ENCODE measurements around the gene BCAS3. TPM values are rescaled to one million over a fixed set of nuclear protein-coding genes. Genes with fewer than 3 reads are reported as not detected.

Gene BCAS3
- polyA plus RNA-seq, 3 donors from 2014 or later: 26.3 to 53.8 (median 50.1) TPM

DNA sequence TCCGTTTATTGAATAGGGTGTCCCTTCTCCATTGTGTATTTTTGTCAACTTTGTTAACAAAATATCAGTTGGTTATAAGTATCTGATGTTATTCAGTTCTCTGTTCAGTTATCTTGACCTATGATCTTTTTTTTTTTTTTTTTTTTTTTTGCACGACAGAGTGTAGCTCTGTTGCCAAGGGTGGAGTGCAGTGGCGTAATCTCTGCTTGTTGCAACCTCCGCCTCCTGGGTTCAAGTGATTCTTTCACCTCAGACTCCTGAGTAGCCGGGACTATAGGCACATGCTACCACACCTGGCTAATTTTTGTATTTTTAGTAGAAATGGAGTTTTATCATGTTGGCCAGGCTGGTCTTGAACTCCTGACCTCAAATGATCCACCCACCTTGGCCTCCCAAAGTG is 215.8 kb downstream of the BCAS3 start:
- Mint-ChIP-seq H3K36me3 (peaks cover 18 to 38% (median 27%) of the 10 kb centered on the region in 3 donors), H3K4me3 (no peak overlapping the region)

DNA sequence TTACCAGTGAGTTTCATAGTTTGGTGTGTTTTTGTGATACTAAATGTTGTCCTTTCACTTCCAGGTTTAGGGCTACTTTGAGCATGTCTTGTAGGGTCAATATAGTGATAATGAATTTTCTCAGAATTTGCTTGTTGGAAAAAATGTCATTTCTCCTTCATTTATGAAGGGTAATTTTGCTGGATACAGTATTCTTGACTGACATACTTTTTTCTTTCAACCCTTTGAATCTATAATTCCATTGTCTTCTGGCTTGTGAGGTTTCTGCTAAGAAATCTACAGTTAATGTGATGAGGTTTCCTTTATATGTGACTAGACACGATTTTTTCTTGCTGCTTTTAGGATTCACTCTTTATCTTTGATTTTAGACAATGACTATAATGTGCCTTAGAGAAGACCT is 219.3 kb downstream of the BCAS3 start:
- Mint-ChIP-seq H3K9me3 (peaks cover 11 to 29% (median 12%) of the 10 kb centered on the region in 6 donors), H3K4me1 (no peaks in the 10 kb centered on the region), H3K27me3 (ENCODE audit: low read depth in 3 of 3) (peaks cover 0 to 1% (median 0%) of the 10 kb centered on the region in 3 donors)

More for the DNA sequence above, 215.8 kb downstream of the BCAS3 start:
- H3K4me1 Mint-ChIP-seq: no peaks in the 10 kb centered on the region
- peaks cover 0 to 1% (median 0%) of the 10 kb centered on the region in 3 donors for H3K27me3 Mint-ChIP-seq (ENCODE audit: low read depth in 3 of 3)
- DNase-seq: no peak
- no peak overlapping the region for H3K27ac Mint-ChIP-seq
- peaks cover 11 to 29% (median 12%) of the 10 kb centered on the region in 6 donors for H3K9me3 Mint-ChIP-seq

DNA sequence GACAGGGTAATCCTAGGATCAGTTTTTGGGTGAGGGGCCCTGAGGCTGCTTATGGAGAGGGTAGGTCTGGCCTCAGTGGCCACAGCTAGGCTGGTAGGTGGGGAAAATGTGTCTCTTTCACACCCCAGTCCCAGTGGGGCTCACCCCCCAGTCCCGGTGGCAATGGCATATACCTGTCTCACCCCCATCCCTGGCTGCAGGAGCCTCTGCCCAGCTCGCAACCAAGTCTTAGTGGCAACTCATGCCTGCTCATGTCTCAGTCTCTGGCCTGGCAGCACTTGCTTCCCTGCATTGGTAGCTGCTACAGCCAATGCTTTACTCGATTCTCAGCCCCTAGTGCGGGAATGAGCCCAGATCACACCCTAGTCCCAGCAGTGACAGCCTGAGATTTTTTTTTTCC is 221.5 kb downstream of the BCAS3 start:
- DNase-seq: no peak
- no peak overlapping the region for H3K27ac Mint-ChIP-seq
- peaks cover 0 to 1% (median 0%) of the 10 kb centered on the region in 3 donors for H3K27me3 Mint-ChIP-seq (ENCODE audit: low read depth in 3 of 3)
- H3K36me3 Mint-ChIP-seq: peaks cover 14 to 25% (median 23%) of the 10 kb centered on the region in 3 donors
- peaks cover 10 to 24% (median 11%) of the 10 kb centered on the region in 6 donors for H3K9me3 Mint-ChIP-seq
- H3K4me1 Mint-ChIP-seq: no peaks in the 10 kb centered on the region
- H3K4me3 Mint-ChIP-seq: no peak overlapping the region

More for the DNA sequence above, 219.3 kb downstream of the BCAS3 start:
- Mint-ChIP-seq H3K4me3 (no peak overlapping the region), H3K27ac (no peak overlapping the region), H3K36me3 (peaks cover 18 to 31% (median 27%) of the 10 kb centered on the region in 3 donors)
- no peak for DNase-seq

DNA sequence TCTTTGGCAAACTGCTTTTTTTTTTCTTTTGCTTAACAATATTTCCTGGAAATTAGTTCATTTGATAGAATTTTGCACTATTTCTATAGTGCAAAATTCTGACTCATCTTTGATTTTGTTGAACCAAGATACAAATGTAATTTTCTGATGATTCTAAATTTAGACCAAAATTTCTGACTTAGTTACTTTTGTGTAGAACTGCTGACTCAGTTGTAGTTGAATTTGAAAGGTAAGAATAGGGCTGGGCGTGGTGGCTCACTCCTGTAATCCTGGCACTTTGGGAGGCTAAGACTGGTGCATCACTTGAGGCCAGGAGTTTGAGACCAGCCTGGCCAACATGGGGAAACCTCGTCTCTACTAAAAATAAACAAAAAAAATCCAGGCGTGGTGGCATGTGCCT is 223.0 kb downstream of the BCAS3 start:
- Mint-ChIP-seq H3K36me3 (peaks cover 14 to 18% (median 17%) of the 10 kb centered on the region in 3 donors), H3K27me3 (ENCODE audit: low read depth in 3 of 3) (peaks cover 0 to 1% (median 0%) of the 10 kb centered on the region in 3 donors), H3K4me3 (no peak overlapping the region), H3K9me3 (peaks cover 10 to 20% (median 11%) of the 10 kb centered on the region in 6 donors), H3K4me1 (no peaks in the 10 kb centered on the region), H3K27ac (no peak overlapping the region)
- DNase-seq: no peak

DNA sequence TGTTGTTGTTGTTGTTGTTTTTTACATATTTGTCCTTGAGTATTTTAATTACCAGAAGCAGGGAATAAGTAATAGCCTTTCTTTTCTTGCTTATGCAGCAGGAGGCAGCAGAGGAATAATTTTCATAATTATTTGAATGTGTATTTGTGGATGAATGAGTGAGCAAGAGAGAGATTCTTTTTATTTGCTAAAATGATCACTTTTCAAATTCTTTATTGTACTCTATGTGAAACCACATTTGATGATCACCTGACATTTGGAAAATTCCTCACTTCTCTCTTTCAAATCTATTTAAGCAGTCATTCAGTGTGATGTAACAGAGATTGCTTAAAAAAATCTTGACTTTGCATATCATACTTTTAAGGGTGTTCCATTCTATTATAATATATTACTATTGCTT is 223.6 kb downstream of the BCAS3 start:
- H3K4me1 Mint-ChIP-seq: no peaks in the 10 kb centered on the region
- no peak overlapping the region for H3K27ac Mint-ChIP-seq
- no peak overlapping the region for H3K4me3 Mint-ChIP-seq
- no peak for DNase-seq
- H3K9me3 Mint-ChIP-seq: peaks cover 10 to 19% (median 11%) of the 10 kb centered on the region in 6 donors
- H3K27me3 Mint-ChIP-seq (ENCODE audit: low read depth in 3 of 3): peaks cover 0 to 1% (median 0%) of the 10 kb centered on the region in 3 donors
- peaks cover 14 to 17% (median 16%) of the 10 kb centered on the region in 3 donors for H3K36me3 Mint-ChIP-seq

DNA sequence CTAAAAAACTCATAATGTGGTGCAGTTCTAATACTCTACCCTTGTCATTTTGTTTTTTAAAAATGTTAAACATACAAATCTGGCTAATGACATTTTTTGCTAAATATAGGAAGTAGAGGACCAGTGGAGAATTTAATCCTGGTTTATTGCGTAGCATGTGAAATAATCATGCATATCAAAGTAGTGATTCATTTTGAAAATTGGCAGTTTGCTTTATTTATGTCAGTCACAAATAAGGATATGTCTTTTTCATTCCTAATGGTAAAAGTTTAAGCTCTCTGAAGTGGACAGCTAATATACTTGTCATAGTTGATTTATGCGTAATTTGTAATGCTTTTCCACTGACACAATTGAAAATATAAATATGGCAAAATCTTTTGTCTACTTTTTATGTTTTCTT is 224.2 kb downstream of the BCAS3 start:
- DNase-seq: no peak
- Mint-ChIP-seq H3K27me3 (ENCODE audit: low read depth in 3 of 3) (peaks cover 0 to 1% (median 0%) of the 10 kb centered on the region in 3 donors), H3K27ac (no peak overlapping the region), H3K9me3 (peaks cover 8 to 13% (median 9%) of the 10 kb centered on the region in 6 donors), H3K4me1 (no peaks in the 10 kb centered on the region), H3K36me3 (peaks cover 11 to 15% (median 12%) of the 10 kb centered on the region in 3 donors), H3K4me3 (no peak overlapping the region)

DNA sequence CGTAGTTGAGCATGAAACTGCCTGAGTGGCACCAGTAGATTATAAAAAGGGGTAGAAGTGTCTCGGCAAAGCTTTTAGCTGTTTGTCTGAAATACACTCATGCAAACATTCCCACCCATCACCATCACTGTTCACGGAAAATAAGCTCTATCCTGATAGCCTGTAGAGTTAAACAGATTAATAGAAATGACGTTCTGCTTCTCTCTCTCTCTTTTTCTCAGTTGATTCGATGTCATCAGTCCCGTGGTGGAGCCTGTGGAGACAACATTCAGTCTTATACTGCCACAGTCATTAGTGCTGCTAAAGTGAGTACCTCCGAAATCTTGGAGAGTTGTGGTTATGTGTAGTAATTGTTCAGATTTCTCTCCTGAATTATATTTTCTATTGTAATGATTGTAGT is 224.7 kb downstream of the BCAS3 start:
- Mint-ChIP-seq H3K4me3 (no peak overlapping the region), H3K4me1 (no peaks in the 10 kb centered on the region), H3K36me3 (peaks cover 5 to 9% (median 6%) of the 10 kb centered on the region in 3 donors), H3K9me3 (peaks cover 3 to 7% (median 4%) of the 10 kb centered on the region in 6 donors), H3K27ac (no peak overlapping the region), H3K27me3 (ENCODE audit: low read depth in 3 of 3) (peaks cover 0 to 1% (median 0%) of the 10 kb centered on the region in 3 donors)
- DNase-seq: no peak

DNA sequence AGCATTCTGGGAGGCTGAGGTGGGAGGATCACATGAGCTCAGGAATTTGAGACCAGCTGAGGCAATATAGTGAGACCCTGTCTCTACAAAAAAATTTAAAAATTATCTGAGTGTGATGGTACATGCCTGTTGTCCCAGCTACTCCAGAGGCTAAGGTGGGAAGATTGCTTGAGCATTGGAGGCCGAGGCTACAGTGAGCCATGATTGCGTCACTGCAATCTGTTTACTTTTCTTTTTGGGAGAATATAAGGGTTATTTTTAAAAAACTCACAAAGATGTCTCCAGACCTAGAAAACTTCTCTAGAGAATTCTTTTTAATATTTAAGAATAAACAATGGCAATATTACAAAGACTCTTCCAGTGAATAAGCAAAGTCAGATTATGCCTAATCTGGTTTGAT is 226.9 kb downstream of the BCAS3 start:
- Mint-ChIP-seq H3K9me3 (no peaks in the 10 kb centered on the region), H3K36me3 (peaks cover 0 to 4% (median 0%) of the 10 kb centered on the region in 3 donors), H3K27ac (no peak overlapping the region), H3K27me3 (ENCODE audit: low read depth in 3 of 3) (no peaks in the 10 kb centered on the region), H3K4me1 (no peaks in the 10 kb centered on the region), H3K4me3 (no peak overlapping the region)
- no peak for DNase-seq

DNA sequence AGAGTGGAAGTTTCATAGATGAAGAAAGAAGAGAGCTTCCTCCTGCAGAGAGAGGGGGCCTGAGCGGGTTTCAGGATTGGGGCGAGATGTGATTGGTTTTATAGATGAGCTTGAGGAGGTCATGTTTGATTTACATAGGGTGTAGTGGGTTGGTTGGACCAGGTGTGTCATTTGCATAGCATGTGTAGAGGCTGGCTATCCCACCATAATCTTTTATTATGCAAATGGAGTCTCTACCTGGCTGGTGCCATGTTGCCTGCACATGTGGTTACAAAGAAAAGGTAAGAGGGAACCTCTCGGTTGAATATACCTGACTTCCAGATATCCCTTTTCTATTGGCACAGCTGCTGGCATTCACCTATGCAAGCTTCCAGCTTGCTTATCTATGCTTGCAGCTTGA is 228.1 kb downstream of the BCAS3 start:
- H3K27ac Mint-ChIP-seq: no peak overlapping the region
- no peak overlapping the region for H3K4me3 Mint-ChIP-seq
- H3K36me3 Mint-ChIP-seq: peaks cover 0 to 7% (median 4%) of the 10 kb centered on the region in 3 donors
- no peak for DNase-seq
- no peaks in the 10 kb centered on the region for H3K27me3 Mint-ChIP-seq (ENCODE audit: low read depth in 3 of 3)
- H3K9me3 Mint-ChIP-seq: no peaks in the 10 kb centered on the region
- no peaks in the 10 kb centered on the region for H3K4me1 Mint-ChIP-seq

DNA sequence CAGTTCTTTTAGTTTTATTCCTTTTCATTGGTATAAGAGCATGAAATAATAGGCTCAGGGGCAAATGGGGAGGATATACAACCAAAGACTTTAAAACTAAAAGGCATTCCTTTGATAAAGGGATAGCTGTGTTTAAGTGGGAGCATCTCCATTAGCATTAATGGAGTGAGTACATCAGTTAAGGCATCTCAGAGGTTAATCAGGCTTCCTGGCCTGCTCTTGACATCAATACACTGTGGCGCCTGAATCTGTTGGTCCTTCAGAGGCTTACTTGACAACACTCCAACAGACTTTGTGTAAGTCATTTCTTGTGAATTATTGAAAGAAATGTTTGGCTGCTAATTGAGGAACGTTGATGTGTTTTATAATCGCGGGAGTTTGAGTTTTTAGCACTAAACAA is 230.7 kb downstream of the BCAS3 start:
- peaks cover 5 to 11% (median 7%) of the 10 kb centered on the region in 3 donors for H3K36me3 Mint-ChIP-seq
- no peak overlapping the region for H3K27ac Mint-ChIP-seq

DNA sequence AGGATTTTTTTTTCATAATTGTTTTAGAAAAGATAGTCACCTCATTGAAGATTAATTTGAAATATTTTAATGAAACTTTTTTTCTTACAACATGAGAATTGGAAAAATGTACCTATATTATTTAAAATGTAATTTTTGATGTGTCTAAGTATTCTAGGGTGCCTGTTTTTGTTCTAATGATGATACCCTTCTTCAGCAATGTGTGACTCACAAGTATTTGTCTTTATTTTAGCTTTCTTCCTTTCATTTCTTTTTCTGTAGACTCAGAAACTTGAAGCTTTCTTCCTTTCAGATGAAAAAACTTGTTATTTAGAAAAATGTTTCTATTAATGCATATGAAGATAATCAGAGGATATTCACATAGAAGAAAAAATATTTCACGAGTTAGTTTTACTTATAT is 231.8 kb downstream of the BCAS3 start:
- H3K36me3 Mint-ChIP-seq: peaks cover 4 to 11% (median 8%) of the 10 kb centered on the region in 3 donors
- no peak overlapping the region for H3K4me3 Mint-ChIP-seq
- H3K9me3 Mint-ChIP-seq: no peaks in the 10 kb centered on the region
- H3K27me3 Mint-ChIP-seq (ENCODE audit: low read depth in 3 of 3): peaks cover 0 to 2% (median 0%) of the 10 kb centered on the region in 3 donors
- no peaks in the 10 kb centered on the region for H3K4me1 Mint-ChIP-seq
- H3K27ac Mint-ChIP-seq: no peak overlapping the region
- no peak for DNase-seq

More for the DNA sequence above, 230.7 kb downstream of the BCAS3 start:
- Mint-ChIP-seq H3K9me3 (no peaks in the 10 kb centered on the region), H3K27me3 (ENCODE audit: low read depth in 3 of 3) (peaks cover 0 to 2% (median 0%) of the 10 kb centered on the region in 3 donors), H3K4me1 (no peaks in the 10 kb centered on the region), H3K4me3 (no peak overlapping the region)
- no peak for DNase-seq

DNA sequence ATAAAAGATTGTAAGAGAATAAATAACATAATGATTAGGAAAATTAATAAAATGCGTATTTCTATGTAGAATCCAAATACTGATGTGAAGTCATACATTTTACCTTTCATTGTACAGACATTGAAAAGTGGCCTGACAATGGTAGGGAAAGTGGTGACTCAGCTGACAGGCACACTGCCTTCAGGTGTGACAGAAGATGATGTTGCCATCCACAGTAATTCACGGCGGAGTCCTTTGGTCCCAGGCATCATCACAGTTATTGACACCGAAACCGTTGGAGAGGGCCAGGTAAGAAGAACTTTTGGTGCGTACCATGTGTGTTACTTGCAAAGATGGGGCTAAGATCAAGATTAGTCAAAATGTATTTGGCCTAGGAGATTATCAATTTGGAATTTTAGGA is 232.8 kb downstream of the BCAS3 start:
- no peak overlapping the region for H3K4me3 Mint-ChIP-seq
- peaks cover 6 to 11% (median 8%) of the 10 kb centered on the region in 3 donors for H3K36me3 Mint-ChIP-seq
- H3K27ac Mint-ChIP-seq: no peak overlapping the region
- no peaks in the 10 kb centered on the region for H3K9me3 Mint-ChIP-seq
- H3K4me1 Mint-ChIP-seq: no peaks in the 10 kb centered on the region
- peaks cover 0 to 2% (median 0%) of the 10 kb centered on the region in 3 donors for H3K27me3 Mint-ChIP-seq (ENCODE audit: low read depth in 3 of 3)
- no peak for DNase-seq

DNA sequence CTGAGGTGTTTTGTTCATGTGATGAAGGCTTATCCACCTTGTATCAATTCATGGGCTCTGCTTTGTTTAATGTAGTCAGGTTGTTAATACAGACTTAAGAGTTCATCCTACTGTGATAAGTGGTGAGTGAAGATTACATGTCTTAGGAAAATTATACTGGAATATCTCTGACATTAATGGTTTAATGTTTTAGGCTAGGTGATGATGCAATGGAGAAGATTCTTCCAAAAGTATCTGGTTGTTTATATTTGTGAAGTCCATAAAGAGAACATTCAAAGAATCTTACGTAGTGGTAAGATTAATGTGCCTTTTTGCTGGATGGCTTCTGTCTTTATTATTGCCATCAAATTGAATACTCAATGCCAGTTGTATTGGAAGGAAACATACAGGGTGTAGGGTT is 236.4 kb downstream of the BCAS3 start:
- H3K27ac Mint-ChIP-seq: no peak overlapping the region
- H3K27me3 Mint-ChIP-seq (ENCODE audit: low read depth in 3 of 3): peaks cover 0 to 2% (median 0%) of the 10 kb centered on the region in 3 donors
- no peak for DNase-seq
- peaks cover 15 to 24% (median 20%) of the 10 kb centered on the region in 3 donors for H3K36me3 Mint-ChIP-seq
- no peaks in the 10 kb centered on the region for H3K4me1 Mint-ChIP-seq
- H3K4me3 Mint-ChIP-seq: no peak overlapping the region
- H3K9me3 Mint-ChIP-seq: peaks cover 0 to 6% (median 2%) of the 10 kb centered on the region in 6 donors

DNA sequence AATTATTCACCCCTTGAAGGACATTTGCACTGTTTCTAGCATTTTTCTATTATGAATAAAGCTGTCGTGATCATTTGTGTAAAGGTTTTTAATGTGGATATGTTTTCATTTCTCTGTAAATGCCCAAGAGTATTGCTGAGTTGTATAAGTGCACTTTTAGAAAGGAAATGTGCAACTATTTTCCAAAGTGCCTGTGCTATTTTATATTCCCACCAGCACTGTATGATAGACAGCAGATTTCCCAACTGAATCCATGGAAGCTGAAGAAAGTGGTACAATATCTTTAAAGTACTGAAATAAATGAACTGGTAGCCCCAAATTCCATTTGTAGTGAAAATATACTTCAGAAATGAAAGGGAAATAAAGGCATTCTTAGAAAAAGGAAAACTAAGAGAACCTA is 238.4 kb downstream of the BCAS3 start:
- Mint-ChIP-seq H3K4me1 (no peaks in the 10 kb centered on the region), H3K9me3 (peaks cover 0 to 6% (median 2%) of the 10 kb centered on the region in 6 donors), H3K4me3 (no peak overlapping the region), H3K27ac (no peak overlapping the region), H3K36me3 (peaks cover 15 to 25% (median 20%) of the 10 kb centered on the region in 3 donors), H3K27me3 (ENCODE audit: low read depth in 3 of 3) (peaks cover 0 to 2% (median 0%) of the 10 kb centered on the region in 3 donors)
- DNase-seq: no peak

DNA sequence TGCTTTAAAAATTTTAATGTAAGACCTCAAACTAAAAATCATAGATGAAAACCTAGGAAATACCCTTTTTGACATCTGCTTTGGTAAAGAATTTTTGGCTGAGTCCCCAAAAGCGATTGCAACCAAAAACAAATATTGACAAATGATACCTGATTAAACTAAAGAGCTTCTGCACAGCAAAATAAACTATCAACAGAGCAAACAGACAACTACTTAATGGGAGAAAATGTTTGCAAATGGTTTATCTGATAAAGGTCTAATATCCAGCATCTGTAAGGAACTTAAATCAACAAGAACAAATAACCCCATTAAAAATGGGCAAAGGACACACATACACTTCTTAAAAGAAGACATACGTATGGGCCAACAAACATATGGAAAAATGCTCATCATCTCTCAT is 242.5 kb downstream of the BCAS3 start:
- peaks cover 0 to 6% (median 2%) of the 10 kb centered on the region in 6 donors for H3K9me3 Mint-ChIP-seq
- peaks cover 7 to 25% (median 13%) of the 10 kb centered on the region in 3 donors for H3K36me3 Mint-ChIP-seq
- DNase-seq: no peak

More for the DNA sequence above, 242.5 kb downstream of the BCAS3 start:
- Mint-ChIP-seq H3K27ac (no peak overlapping the region), H3K4me1 (no peaks in the 10 kb centered on the region), H3K4me3 (no peak overlapping the region), H3K27me3 (ENCODE audit: low read depth in 3 of 3) (no peaks in the 10 kb centered on the region)

All from immature natural killer cell (primary cell).